Measurements from ENCODE around the gene SERTAD2.
A peak's percentile ranks its signal among the peaks of the same experiment; 100 is the strongest.

The SERTAD2 gene

DNA sequence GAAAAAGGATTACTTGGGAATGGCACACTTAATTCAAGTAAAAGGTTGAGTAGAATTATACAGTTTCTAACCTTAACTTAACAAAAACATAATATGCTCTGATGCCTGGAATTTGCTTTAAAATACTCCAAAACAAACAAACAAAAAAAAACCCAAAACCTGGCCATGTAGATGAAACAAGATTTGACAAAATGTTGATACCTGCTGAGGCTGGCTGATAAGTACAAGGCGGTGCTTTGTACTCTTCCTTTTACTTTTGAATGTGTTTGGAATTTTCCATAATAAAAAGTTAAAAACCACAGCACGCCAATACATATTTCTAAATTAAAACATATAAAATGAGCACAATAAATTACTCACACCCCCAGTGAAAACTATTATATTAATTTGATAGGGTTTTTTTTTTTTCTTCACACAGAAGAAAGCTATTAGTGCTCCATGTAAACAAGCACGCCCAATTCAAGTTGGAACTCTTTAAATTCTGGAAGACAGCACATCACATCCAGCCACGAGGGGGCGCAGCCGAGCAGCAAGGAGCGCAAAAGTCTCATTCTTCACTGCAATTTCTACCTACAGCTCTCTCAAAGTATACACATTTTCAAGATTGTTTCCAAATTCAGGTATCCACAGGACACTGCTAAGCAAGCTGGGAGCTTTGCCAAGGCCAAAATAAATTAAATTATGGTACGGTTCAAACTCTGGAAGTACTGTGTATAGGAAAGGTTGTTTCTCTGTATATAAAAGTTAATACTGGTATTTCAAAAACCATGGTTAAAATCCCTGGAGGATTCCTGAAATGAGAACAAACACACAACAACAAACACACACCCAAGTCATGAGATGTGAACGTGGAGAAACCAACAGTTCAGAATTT, 7.5 kb downstream of the SERTAD2 start:
- H3K4me1 ChIP-seq (ENCODE audit: insufficient read depth, low read length): peaks cover 41% of the 10 kb centered on the region
- H3K9me3 ChIP-seq (ENCODE audit: control insufficient read depth, insufficient read depth, low read length): no peaks in the 10 kb centered on the region
- H3K36me3 ChIP-seq (ENCODE audit: insufficient read depth, low read length): no peaks in the 10 kb centered on the region
- no peak overlapping the region for H3K9ac ChIP-seq (ENCODE audit: low read depth, low read length)

DNA sequence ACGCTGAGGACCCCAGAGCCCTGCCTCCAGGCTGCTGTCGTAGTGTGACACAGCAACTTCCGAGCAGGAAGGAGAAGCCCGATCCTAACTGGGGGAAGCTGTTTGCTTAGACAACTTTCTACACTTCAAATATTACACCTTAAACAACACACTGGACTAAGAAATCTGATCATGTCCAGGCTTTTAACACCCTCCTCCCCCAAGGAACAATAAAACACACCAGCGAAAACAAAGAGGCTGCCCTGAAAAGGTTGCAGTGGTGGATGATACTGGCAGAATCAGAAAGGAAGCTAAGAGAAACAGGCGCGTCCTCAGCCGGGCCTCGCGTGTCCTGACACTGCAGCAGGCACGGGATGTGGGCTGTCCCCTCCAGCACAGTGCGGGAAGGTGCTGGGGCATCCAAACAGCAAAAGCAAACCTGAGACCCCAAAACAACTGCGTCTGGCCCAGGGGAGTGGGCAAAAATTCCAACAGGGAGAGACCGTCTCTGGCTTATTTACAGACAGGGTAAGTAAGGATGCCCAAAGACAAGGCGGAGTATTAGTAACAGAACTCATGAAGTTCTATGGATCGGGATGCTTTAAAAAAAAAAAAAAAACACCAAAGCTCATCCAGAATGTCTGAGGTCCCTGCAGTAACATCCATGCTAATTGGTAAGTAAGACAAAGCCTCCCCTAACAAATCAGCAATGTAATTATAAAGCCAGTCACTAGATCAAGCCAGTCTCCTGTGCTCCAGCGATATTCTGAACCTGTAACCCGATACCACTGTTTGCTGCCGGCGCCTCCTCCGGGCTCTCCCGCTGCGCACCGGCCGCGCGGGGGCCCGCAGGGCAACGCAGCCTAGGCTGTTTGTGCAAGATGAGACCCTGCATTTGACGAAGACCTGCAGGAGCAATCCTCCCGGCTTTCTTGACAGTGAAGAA, 9.0 kb downstream of the SERTAD2 start:
- no peaks in the 10 kb centered on the region for H3K9me3 ChIP-seq (ENCODE audit: control insufficient read depth, insufficient read depth, low read length)
- H3K9ac ChIP-seq (ENCODE audit: low read depth, low read length): peak overlapping the region; percentile 77
- peaks cover 50% of the 10 kb centered on the region for H3K4me1 ChIP-seq (ENCODE audit: insufficient read depth, low read length)
- H3K36me3 ChIP-seq (ENCODE audit: insufficient read depth, low read length): no peaks in the 10 kb centered on the region

- peaks cover 48% of the 10 kb centered on the region for H3K4me1 ChIP-seq (ENCODE audit: insufficient read depth, low read length)
- H3K9me3 ChIP-seq (ENCODE audit: control insufficient read depth, insufficient read depth, low read length): no peaks in the 10 kb centered on the region
- no peaks in the 10 kb centered on the region for H3K36me3 ChIP-seq (ENCODE audit: insufficient read depth, low read length)
- H3K9ac ChIP-seq (ENCODE audit: low read depth, low read length): peak overlapping the region; percentile 77; the same call in 1 of the 2 replicates
Observed at GRCh38 chr2:64643838-64644457, 9.8 kb downstream of the SERTAD2 start.

DNA sequence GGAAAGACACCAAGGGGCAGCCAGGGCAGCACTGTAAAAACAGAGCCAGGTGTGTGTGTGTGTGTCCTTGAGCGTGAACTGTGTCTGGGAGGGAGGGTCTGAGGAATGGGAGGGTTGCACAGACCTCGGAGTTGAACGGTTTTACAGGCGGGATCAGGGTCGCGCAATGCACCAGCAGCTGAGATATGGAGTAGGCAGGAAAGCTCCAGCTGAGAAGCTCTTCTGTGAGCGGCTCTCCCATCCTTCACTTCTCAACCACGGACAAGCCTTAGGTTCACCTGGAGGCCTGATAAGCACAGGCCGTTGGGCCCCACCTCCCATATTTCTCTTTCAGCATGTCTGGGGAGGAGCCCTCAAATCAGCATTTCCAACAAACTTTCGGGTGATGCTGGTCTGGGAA, 12.1 kb downstream of the SERTAD2 start:
- no peaks in the 10 kb centered on the region for H3K9me3 ChIP-seq (ENCODE audit: control insufficient read depth, insufficient read depth, low read length)
- H3K36me3 ChIP-seq (ENCODE audit: insufficient read depth, low read length): no peaks in the 10 kb centered on the region
- H3K9ac ChIP-seq (ENCODE audit: low read depth, low read length): no peak overlapping the region
- peaks cover 63% of the 10 kb centered on the region for H3K4me1 ChIP-seq (ENCODE audit: insufficient read depth, low read length)

GRCh38 chr2:64640153-64641044, 13.3 kb downstream of the SERTAD2 start:
- Histone ChIP-seq H3K9ac (ENCODE audit: low read depth, low read length) (no peak overlapping the region), H3K9me3 (ENCODE audit: control insufficient read depth, insufficient read depth, low read length) (no peaks in the 10 kb centered on the region), H3K36me3 (ENCODE audit: insufficient read depth, low read length) (peaks cover 6% of the 10 kb centered on the region; the same call in 1 of the 2 replicates), H3K4me1 (ENCODE audit: insufficient read depth, low read length) (peaks cover 55% of the 10 kb centered on the region)

- H3K9me3 ChIP-seq (ENCODE audit: control insufficient read depth, insufficient read depth, low read length): no peaks in the 10 kb centered on the region
- peaks cover 54% of the 10 kb centered on the region for H3K4me1 ChIP-seq (ENCODE audit: insufficient read depth, low read length)
- H3K9ac ChIP-seq (ENCODE audit: low read depth, low read length): no peak overlapping the region
- peaks cover 6% of the 10 kb centered on the region; the same call in 1 of the 2 replicates for H3K36me3 ChIP-seq (ENCODE audit: insufficient read depth, low read length)
Observed at GRCh38 chr2:64639691-64640090, 14.0 kb downstream of the SERTAD2 start.

DNA sequence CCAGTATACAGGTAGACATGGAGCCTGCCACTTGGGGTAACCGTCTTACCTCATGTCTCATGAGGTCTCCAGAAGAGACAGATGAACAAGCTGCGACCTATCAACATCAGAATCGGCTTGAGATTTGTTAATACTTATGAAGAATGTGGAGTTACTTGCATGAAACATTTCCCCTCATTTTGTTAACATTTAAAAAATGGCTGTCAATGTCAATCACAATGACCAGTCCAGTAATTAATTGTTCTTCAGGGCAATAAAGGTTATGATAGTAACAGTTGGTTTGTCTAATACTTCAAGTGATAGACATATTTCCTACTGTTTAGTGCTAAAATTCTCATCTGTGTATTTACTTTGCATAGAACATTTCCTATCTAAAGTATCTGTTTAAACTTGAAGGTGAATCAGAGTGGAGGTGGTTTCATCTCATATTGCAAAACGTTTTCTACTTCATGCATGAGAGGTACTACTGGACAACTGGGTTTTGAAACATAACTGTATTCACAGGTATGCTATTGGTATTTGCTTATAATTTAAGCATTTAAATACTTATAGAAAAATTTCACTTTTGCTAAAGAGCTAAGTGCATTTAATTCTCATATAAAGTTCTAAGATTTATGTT, 15.1 kb downstream of the SERTAD2 start:
- Histone ChIP-seq H3K9me3 (ENCODE audit: control insufficient read depth, insufficient read depth, low read length) (no peaks in the 10 kb centered on the region), H3K4me1 (ENCODE audit: insufficient read depth, low read length) (peaks cover 49% of the 10 kb centered on the region), H3K9ac (ENCODE audit: low read depth, low read length) (no peak overlapping the region), H3K36me3 (ENCODE audit: insufficient read depth, low read length) (peaks cover 7% of the 10 kb centered on the region; the same call in 1 of the 2 replicates)

DNA sequence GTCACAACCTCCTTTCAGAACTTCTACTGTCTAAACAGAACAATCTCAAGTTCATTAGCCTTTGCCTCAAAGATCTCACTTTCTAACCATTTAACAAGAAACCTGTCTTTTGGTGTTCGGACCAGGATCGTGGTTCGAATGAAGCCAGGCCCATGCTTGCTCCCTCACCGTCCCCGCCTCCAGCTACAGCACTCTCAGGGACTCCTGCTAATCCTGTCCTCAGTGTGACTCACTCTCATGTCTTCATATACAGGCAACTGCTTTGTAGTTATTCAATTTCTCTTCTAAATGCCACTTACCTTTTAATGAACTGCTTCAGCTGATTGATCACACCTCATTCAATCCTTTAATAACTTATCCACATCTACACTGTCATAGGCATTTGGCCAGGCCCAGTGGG, 15.8 kb downstream of the SERTAD2 start:
- Histone ChIP-seq H3K4me1 (ENCODE audit: insufficient read depth, low read length) (peaks cover 46% of the 10 kb centered on the region), H3K36me3 (ENCODE audit: insufficient read depth, low read length) (peaks cover 10% of the 10 kb centered on the region; the same call in 1 of the 2 replicates), H3K9me3 (ENCODE audit: control insufficient read depth, insufficient read depth, low read length) (no peaks in the 10 kb centered on the region), H3K9ac (ENCODE audit: low read depth, low read length) (no peak overlapping the region)

GRCh38 chr2:64637000-64637635, 16.6 kb downstream of the SERTAD2 start:
- Histone ChIP-seq H3K9me3 (ENCODE audit: control insufficient read depth, insufficient read depth, low read length) (no peaks in the 10 kb centered on the region), H3K9ac (ENCODE audit: low read depth, low read length) (no peak overlapping the region), H3K4me1 (ENCODE audit: insufficient read depth, low read length) (peaks cover 40% of the 10 kb centered on the region), H3K36me3 (ENCODE audit: insufficient read depth, low read length) (peaks cover 12% of the 10 kb centered on the region; the same call in 1 of the 2 replicates)

- H3K36me3 ChIP-seq (ENCODE audit: insufficient read depth, low read length): peaks cover 12% of the 10 kb centered on the region; the same call in 1 of the 2 replicates
- H3K9ac ChIP-seq (ENCODE audit: low read depth, low read length): no peak overlapping the region
- H3K4me1 ChIP-seq (ENCODE audit: insufficient read depth, low read length): peaks cover 32% of the 10 kb centered on the region
- no peaks in the 10 kb centered on the region for H3K9me3 ChIP-seq (ENCODE audit: control insufficient read depth, insufficient read depth, low read length)
Observed at GRCh38 chr2:64635976-64636911, 17.5 kb downstream of the SERTAD2 start.

DNA sequence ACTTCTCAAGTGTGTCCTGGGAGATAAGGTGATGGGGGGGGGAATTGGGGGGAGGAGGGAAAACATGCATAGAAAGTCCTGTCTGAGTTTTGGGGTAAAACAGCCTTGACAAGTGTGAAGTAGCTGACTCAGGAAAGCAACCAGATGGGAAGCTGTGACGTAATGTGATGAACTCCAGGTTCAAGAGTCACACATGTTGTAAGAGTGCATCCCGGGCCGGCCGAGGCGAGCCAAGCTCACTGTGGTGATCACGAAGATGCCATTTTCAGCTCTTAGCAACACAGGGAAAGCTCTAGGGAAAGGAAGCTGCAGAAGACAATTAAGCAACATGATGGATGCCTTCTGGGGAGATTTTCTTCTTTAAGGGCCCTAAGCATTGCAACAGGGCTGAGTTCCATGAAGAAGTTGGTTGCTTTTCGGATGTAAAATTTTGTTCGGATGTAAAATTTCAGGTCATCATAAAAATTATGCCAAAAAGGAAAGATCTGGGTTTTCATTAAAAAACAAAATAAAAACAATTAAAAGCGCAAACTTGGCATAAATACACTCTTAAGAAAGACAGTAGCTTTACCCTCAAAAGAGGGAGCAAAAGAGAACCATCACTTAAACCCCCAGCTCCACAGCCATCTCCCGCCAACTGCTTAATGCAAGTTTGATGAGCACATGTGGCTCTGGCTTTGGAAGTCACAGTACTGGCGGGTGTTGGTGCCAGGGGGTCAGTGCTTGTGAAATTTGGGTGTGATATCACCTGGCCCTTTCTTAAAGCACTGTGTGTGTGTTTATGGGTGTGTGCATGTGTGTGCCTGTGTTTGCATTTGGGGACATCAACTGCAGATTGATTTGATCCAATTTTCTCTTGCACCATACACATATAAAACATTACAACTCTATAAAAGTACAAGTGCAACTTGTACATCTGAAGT, 19.1 kb downstream of the SERTAD2 start:
- peaks cover 20% of the 10 kb centered on the region for H3K4me1 ChIP-seq (ENCODE audit: insufficient read depth, low read length)
- H3K9ac ChIP-seq (ENCODE audit: low read depth, low read length): no peak overlapping the region
- no peaks in the 10 kb centered on the region for H3K9me3 ChIP-seq (ENCODE audit: control insufficient read depth, insufficient read depth, low read length)
- peaks cover 12% of the 10 kb centered on the region; the same call in 1 of the 2 replicates for H3K36me3 ChIP-seq (ENCODE audit: insufficient read depth, low read length)

All from ES-I3 (cell line).